D721Med (cell line): ENCODE data around the gene NUP35.

ENCODE experiments used
- DNase-seq: peaks from one replicate; pipeline ENCODE4 v3.0.0; 2011; ENCODE audit warnings: low spot score; ENCODE audit not compliant: insufficient read length
- FAIRE-seq: peaks from 2 replicates; lab custom pipeline; 2011; peaks lifted over from hg19 to GRCh38; lab: Jason Lieb, UNC
- CTCF ChIP-seq: IDR thresholded peaks from 2 replicates; pipeline ENCODE4 v1.5.1; 2012; ENCODE audit warnings: mild to moderate bottlenecking, control low read depth; ENCODE audit not compliant: insufficient read depth; ENCODE audit errors: missing control alignments

Gene NUP35

GRCh38 chr2:183113630-183114029 lies 10.6 kb upstream of the NUP35 start:
- FAIRE-seq, result no peak
- TF ChIP-seq CTCF, result no peak
- DNase-seq, result no peak

GRCh38 chr2:183117226-183117625 lies 7.0 kb upstream of the NUP35 start:
- FAIRE-seq (no peak), DNase-seq (no peak)
- TF ChIP-seq CTCF, result no peak

GRCh38 chr2:183123117-183123958 lies 905 bp upstream of the NUP35 start:
- TF ChIP-seq CTCF, result no peak
- FAIRE-seq, result peak; percentile 66
- no peak for DNase-seq

- DNase-seq (no peak), FAIRE-seq (peak; percentile 88)
- no peak for TF ChIP-seq CTCF
Observed at GRCh38 chr2:183123959-183124221, 353 bp upstream of the NUP35 start.

- FAIRE-seq (no peak), DNase-seq (no peak)
- TF ChIP-seq CTCF, result no peak
Observed at GRCh38 chr2:183124957-183125255, 663 bp downstream of the NUP35 start.

GRCh38 chr2:183125659-183126341 lies 1.6 kb downstream of the NUP35 start:
- FAIRE-seq (peak; percentile 29), DNase-seq (no peak)
- TF ChIP-seq CTCF, result no peak

GRCh38 chr2:183126635-183127034 lies 2.4 kb downstream of the NUP35 start:
- FAIRE-seq, result no peak
- TF ChIP-seq CTCF, result no peak
- no peak for DNase-seq
